Measurements from ENCODE around the gene SNCB.

- peak; percentile 69 to 83 (median 77) for TF ChIP-seq CTCF (IDR thresholded peaks at IDR 0.05)
- TF ChIP-seq POLR2A (IDR thresholded peaks at IDR 0.05) = no peak
Measured at GRCh38 chr5:176658007-176658599, 27.8 kb upstream of the SNCB start.
